Fibroblast of peridontal ligament (primary cell): ENCODE data around the gene TMEM256.
A peak's percentile ranks its signal among the peaks of the same experiment; 100 is the strongest.

Source experiments
- DNase-seq: peaks from one replicate; pipeline ENCODE4 v3.0.0-alpha.2; 2010; ENCODE audit errors: extremely low read depth

Gene TMEM256

DNA sequence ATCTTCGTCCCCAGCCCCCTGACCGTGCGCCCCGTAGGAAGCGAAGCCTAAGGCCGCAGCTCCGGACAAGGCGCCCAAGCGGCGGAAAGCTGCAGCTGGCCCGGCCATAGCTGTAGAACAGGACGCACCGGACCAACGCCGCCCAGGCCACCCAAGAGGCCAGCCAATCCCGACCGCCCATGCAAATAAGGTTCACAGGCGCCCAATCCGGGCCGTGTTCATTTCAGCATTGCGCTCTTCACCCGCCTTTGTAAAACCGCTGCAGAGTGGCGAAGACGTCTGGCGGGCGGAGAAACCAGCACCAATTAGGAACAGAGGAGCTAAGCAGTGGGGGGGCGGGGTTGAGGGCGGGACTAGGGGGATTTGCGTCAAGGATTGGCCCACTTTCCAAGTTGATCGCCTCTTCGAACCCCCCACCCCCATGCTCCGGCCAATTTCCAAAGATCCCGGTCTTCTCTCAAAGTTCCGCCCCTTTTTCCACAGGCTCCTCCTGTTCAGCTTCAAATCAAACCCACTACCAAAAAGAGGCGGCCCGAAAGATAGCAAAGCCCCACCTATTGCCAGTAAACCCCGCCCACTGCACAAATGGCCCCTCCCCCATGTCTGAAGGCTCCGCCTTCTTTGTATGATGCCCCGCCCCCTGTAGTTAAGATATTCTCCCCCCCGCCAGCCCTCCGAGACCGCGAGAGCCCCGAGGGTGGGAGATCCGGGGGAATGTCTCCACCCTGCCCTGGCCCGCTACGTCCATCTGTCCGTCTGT lies at the start of gene TMEM256:
Gene TMEM256 (minus strand): TSS at position 121 of the 760 bp plus-strand sequence. CDS start 13 bp downstream, at position 108.
- peak; percentile 99 for DNase-seq

GRCh38 chr17:7448461-7448860 lies 44.6 kb upstream of the TMEM256 start:
- DNase-seq = no peak

DNA sequence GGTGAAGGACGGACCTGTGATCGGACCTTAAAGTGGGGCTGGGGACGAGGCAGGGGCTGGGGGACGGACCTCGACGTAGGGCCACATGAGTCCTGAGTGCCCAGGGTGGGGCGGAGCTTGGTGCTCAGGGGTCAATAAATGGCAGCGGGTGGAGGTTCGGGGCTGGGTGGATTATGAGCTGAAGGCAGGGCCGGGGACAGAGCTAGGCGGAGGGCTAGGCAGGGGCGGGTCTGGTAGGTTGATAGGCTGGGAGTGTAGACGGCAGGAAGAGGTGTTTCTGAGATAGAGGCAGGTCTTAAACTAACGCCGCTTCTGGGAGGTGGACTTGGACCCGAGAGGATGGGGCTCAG lies 41.7 kb upstream of the TMEM256 start:
- no peak for DNase-seq

- no peak for DNase-seq
These were observed 41.1 kb upstream of the TMEM256 start, which contains the start of gene CHRNB1 for GRCh38 chr17:7444682-7445618. Gene CHRNB1 (plus strand): TSS chr17:7445061. CDS start chr17:7445128, 67 bp downstream.

DNA sequence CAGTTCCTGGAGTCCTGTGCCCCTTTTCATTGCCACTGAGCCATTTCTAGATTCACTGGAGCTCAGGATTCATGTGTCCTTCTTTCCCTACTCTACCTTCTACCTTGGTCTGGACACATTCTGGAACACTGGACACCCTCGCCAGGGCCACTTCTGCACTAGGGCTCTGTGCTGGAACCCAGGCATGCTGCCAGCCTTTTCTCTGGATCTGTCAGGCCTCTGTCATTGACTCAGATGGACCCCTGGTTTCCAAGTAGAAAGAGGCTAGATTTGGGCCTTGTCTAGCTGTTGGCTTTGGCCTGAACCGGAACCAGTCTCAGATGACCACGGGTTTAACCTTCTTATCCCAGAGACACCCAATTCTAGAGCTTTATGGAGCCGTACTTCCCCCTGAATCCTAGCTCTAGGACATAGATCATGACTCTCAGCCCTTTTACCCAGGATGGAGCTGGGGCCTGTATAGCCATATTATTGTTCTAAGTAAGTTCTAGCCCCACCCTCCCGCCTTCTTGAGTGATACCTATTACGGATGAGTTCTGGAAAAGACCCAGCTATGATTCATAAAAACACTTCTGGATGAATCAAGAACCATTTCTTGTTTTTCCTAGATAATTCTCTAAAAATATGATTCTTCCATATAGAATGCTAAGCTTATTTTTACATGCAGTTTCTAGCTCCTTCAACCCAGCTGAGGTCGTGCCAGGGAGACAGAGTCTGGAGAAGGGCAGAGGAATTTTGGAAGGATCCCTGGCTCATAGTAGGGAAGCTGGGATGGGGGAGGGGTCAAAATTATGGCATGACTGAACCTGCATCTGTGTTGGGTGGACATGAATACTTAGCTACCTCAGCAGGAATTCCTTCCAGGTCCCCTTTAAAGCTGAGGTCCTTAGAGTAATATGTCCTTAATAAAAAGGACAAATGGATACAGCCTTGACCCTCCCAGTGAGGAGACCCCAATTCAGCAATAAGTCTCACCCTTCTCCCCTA lies 39.9 kb upstream of the TMEM256 start:
- DNase-seq = peak; percentile 29

- no peak for DNase-seq
These were observed 38.2 kb upstream of the TMEM256 start for GRCh38 chr17:7442142-7442541.

DNA sequence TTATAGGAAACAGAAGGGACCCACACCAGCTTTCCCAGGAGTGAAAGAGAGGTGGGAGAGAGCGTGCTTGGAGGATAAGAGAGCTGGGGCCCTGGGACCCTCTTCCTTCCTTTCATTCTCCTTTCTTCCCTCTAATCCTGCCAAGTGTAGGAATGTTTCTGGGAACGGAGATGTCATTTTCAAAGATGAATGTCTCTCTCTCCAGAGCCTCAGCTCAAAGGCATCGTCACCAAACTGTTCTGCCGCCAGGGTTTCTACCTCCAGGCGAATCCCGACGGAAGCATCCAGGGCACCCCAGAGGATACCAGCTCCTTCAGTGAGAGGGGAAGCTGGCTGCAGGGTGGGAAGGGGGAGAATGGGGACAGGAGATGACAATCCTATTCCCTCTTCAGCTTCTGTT lies 37.4 kb upstream of the TMEM256 start:
- DNase-seq = no peak

- DNase-seq = no peak
These were observed 36.9 kb upstream of the TMEM256 start for GRCh38 chr17:7440834-7441195.

DNA sequence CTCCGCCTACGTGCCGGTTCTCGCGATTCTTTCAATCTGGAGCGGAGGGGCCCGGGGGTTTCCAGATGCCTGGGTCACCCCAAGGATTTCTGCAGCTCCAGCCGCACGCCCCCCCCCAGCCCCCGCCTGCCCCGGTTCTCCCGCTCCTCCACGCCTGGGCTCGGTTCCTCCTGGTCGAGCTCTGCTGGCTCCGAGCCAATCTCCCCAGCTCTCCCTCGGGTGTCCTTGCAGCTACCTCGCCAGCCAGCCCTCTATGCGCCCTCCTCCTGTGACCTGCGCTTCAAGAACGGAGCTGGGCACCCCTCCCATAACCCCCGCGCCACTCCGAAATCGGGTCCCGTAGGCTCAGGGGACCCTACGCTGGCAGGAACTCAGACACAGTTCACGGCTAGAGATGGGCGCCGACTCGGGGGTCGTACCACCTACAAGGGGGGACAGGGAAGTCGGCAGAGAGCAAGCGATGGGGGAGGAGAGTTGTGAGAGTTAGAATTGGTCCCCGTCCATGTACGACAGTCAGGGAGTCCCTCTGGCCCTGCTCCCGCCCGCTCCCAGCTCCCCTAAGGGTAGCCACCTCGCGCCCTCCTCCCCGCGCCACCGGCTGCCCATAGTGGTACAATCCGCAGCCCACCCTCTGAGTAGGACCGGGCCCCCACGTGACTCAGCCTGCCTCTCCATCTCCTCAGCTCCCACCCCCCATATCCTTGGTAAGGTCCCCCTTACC lies 36.4 kb upstream of the TMEM256 start:
- DNase-seq = no peak

GRCh38 chr17:7439462-7440112 lies 35.7 kb upstream of the TMEM256 start, which contains the start of gene FGF11:
Gene FGF11 (plus strand): TSS chr17:7439512. CDS start chr17:7439621, 109 bp downstream.
- no peak for DNase-seq

DNA sequence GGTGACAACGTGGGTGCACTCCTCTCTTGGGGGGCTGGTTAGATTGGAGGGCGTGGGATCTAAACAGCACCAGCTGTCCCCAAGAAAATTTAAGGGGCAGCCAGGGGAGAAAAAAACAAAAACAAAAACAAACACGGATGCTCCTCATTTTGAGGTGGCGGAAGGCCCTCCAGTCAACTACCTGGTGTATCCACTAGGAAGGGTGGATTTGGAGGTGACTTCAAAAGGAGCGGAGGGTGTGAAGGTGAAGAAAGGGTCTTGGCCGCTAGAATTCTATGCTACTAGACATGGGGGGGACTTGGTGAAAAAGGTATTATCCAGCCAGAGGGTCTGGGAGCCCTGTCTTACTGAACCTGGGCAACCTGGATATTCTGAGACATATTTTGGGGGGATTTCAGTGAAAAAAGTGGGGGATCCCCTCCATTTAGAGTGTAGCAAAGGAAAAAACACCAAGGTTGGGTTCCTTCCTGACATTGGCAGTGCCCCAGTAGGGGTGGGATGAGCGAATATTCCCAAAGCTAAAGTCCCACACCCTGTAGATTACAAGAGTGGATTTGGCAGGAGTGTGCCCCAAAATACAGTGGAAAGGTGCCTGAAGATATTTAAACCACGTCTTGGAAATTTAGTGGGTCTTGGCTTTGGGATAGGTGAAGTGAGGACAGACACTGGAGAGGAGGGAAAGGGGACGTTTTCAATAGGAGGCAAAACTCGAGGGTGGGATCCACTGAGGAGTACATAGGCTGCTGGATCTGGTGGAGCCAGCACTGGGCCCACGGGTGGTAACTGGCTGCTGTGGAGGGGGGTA lies 35.0 kb upstream of the TMEM256 start:
- no peak for DNase-seq

GRCh38 chr17:7437950-7438614 lies 34.2 kb upstream of the TMEM256 start:
- DNase-seq = no peak

DNA sequence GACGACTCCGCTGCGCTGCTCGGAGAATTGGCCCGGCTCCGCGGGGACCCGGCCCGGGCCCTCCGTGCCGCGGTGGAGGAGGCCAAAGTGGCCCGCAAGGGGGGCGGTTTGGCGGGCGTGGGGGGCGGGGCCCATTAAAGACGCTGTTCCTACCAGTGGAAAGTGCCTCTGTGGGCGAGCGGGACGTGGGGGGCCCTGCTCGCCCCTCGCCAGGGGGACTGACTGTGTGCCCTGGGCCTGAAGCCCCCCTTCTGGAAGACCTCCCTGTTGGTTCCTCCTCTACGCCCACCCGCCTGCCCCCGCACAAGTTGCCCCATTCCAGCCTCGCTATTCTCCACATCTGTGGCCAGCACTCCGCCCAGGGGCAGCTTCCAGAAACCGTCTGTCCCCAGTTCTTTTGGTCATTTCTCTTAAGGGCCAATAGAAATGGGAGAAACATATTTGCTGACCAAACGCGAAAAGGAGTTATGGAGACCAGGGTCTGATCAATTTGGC lies 33.5 kb upstream of the TMEM256 start:
- DNase-seq = no peak

GRCh38 chr17:7436556-7437368 lies 32.9 kb upstream of the TMEM256 start:
- DNase-seq = peak; percentile 58

DNA sequence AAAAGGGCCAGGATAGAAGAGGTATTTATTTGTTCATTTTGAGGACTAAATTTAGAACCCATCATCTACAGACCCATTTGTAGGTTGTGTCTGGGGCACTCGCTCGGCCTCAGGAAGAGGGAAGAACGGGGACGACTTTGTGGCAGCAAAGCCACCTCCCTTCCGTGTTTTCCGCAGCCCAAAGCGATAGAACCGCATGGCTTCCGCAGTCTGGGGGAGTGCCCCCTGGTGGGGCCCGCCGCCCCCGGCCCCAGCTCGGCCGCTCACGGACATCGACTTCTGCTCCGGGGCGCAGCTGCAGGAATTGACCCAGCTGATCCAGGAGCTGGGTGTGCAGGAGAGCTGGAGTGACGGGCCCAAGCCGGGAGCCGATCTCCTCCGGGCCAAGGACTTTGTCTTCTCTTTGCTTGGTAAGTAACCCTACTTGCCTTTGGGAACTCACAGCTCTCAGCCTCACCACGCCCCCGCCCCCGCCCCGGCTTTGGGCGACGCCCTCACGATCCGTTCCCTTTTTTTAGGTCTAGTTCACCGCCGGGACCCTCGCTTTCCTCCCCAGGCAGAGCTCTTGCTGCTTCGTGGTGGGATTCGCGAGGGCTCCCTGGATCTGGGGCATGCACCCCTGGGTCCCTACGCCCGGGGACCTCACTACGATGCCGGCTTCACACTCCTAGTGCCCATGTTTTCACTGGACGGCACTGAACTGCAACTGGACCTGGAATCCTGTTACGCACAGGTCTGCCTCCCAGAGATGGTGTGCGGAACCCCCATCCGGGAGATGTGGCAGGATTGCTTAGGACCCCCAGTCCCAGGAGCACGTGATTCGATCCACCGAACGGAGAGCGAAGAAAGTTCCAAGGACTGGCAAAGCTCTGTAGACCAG lies 32.0 kb upstream of the TMEM256 start:
- DNase-seq = no peak

DNA sequence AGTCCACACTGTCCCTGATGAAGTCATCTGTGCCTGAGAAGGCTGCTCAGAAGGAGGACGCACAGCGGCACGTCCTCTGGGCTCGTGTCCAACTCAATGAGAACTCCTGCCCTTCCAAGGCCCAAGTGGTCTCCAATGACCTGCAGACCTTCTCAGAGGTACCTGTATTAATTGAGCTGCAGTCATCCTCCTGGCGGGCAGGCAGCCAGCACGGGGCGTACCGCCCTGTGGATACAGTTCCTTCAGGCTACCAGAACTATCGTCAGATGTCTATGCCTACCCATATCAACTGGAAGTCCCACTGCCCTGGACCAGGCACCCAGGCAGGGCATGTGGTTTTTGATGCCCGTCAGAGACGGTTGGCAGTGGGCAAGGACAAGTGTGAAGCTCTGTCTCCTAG lies 28.4 kb upstream of the TMEM256 start:
- DNase-seq = no peak

DNA sequence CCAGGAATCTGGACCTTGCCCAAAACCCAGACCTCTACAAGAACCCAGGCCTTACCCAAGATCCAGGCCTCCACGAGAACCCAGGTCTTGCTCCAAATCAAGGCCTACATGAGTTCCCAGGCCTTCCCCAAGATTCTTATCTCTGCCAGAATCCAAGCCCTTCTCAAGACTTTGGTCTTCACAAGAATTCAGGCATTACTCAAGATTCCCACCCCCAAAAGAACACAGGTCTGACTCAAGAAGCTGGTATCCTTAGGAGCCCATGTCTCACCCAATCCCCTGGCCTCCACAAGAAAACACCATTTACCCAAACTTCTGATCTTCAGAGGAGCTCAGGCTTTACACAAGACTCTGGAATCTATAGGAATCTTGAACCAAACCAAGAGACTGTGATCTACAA lies 27.3 kb upstream of the TMEM256 start:
- no peak for DNase-seq
